DMS153 treated with DMSO at 0.1 percent for 48 hours (cell line): ENCODE measurements around the gene FLT4.

Experiments used
- DNase-seq: peaks from one replicate; lab custom pipeline; 2025; ENCODE audit not compliant: unreplicated experiment; lab: John Stamatoyannopoulos, UW

Gene FLT4

DNA sequence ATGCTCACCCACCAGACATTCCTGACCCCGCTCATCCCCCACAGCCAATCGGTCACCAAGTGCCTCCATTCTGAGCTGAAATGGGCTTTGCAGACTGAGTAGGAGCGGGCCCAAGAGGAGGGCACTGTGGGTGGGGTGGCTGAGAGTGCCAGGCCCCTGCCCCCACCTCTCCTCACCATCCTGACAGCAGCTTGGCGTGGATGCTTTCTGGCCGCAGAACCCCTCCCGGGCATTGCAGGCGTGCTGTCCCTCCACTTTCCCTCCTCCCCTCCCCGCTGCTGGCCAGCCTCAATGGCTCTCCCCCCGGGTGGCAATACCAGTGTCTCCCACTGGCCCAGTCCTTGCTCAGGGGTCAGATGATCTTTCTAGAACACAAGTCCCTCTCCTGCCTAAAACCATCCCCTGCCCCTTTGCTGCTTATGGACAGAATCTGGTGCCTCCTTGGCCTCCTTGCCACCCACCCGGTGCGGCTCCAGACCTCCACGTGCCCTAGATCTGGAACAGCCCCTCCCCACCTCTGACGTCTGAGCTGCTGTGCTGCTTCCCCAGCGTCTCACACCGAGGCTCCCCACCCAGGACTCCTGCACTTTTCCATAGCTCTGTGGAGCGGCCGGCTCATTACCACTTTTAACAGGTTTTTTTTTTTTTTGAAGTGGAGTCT, 6.1 kb downstream of the FLT4 start:
- no peak for DNase-seq

DNA sequence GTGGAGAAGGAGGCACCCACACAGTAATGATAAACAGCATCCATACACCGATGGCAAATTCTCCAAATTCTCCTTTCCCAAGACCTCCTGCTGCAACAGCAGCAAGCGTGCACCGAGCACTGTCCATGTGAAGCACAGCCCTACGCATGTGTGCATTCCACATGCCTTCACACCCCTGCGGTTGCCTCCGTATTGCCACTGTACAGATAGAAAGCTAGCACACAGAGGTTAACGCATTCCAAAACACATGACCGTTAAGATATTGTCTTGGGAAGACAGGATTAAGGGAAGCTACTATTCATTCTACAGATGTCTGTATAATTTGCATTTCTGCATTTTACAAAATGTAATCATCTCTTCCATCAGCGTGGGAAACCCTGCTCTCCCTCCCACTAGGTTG, 6.6 kb downstream of the FLT4 start:
- DNase-seq, result no peak

- no peak for DNase-seq
Observed at GRCh38 chr5:180642181-180642775, 7.1 kb downstream of the FLT4 start.

DNA sequence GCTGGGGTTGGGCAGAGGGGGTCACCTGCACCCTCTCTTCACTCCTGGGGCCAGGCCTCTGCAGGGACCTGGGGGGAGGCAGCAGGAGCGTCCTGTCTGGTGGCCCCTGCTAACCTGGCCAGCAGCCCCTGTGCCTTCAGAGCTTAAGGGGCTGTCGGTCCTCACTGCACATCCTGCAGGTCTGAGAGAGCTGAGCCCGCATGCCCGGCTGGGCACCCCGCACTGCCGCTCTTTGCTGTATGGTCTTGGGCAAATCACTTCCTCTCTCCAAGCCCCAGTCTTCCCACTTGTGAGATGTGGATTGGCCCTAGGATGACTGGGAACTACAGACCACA, 7.9 kb downstream of the FLT4 start:
- DNase-seq, result no peak

GRCh38 chr5:180640861-180641565, 8.4 kb downstream of the FLT4 start:
- DNase-seq, result no peak

DNA sequence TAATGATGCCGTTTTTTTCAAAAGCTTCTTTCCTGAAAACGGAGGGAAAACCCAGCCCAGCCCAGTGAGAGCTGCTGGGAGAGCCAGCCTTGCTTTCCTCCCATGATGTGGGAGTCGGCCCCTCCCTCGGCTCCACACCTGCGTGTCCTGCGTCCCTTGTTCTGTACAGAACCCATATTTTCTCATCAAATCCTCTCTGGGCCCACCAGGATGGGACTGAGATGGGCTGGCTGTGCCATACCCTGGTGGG, 8.9 kb downstream of the FLT4 start:
- no peak for DNase-seq

DNA sequence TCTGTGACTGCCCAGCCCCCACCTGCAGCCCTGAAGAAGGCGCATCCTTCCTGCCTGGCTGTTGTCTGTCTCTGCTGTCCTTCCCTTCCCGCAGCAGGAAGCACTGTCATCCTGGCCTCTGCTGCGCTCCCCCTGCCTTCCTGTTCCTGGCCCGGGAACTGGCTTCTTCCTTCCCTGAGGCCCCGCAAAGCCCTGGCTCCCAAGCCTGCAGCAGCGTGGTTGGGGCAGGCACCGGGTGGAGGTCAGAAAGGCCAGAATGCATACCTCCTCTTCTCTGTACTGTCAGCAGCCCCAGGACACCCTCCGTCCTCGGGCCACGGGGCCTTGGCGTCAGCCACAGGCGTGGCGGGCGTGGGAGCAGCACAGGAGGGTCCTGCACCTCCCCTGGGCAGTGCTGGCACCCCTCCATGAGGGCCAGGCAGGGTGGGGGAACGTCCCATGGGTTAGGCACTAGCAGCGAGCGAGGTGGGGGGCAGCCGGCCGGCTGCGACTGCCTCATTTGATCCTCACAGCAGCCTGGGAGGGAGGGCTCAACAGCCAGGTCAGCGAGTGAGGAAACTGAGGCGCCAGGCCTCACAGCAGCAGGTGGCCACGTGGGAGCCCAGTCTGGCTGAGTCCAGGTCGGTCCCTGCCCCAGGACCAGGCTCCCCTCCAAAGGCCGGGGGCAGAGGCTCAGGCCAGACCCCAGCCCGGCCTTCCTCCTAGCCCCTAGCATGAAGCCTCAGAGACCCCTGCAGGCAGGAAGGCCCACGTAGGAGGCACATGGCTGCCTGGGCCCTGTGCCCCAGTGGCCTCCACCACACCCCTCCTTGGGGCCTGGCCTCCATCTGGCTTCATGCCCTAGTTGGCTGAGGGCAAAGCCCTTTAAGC, 9.4 kb downstream of the FLT4 start:
- DNase-seq, result no peak

- DNase-seq, result no peak
Observed at GRCh38 chr5:180639287-180639686, 10.1 kb downstream of the FLT4 start.

- DNase-seq, result no peak
Observed at GRCh38 chr5:180637962-180638680, 11.3 kb downstream of the FLT4 start.

- no peak for DNase-seq
Observed at GRCh38 chr5:180636403-180637075, 12.9 kb downstream of the FLT4 start.

GRCh38 chr5:180636016-180636402, 13.4 kb downstream of the FLT4 start:
- no peak for DNase-seq

DNA sequence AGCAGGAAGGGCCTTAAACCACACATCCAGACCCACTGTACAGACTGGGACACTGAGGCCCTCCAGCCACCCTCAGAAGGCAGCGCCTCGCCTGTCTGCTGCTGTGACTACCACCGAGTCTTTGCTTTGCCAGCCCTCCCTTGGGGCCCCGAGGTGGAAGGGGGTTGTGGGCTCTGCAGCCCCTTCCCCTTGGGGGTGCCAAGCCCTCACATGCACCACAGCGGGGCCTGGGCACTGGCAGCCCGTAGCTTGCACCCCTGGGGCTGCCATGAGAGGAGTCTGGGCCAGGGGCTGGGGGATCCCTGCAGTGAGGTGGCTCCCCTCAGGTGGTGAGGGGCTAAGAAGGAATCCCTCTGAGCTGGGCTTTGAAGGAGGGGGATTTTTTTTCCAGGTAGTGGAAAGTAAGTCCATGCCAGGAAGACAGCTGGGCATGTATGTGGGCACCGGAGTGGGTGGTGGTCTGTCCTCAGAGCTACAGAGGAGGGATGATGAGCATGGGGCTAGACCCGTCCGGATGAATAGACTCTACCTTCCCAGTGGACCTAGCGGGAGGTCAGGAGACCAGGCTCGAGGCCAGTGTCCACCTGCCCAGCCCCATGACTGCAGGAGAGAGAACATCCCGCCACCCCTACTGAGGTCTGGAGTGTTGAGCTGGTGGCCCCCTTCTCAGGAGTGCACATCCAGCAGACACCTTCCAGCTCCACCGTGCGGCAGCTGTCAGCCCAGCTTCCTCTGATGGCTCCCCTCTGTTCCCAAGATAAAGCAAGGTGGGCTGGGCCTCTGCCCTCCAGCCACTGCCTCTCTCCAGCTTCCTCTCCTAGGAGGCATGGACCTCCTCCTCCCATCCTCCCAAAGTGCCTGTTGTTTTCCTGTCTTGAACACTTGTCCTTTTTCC, 15.9 kb downstream of the FLT4 start:
- no peak for DNase-seq

DNA sequence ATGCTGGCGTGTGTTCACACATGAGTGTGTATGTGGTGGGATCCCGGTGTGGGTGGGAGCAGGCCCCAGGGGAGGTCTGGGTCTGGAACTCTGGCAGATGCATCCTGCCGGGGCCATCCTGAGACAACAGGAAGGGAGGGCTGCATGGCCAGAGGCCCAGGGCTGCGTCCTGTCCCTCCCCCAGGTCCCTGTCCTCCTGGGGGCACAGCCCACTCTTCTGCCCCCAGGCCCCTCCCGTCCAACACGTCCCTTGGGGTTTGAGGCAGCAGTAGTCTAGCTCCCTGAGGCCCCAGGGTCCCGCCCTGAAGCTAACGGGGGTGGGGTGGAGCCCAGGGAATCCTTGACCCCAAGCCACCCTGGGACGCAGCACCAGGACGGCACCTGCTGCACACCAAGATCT, 16.6 kb downstream of the FLT4 start:
- no peak for DNase-seq

DNA sequence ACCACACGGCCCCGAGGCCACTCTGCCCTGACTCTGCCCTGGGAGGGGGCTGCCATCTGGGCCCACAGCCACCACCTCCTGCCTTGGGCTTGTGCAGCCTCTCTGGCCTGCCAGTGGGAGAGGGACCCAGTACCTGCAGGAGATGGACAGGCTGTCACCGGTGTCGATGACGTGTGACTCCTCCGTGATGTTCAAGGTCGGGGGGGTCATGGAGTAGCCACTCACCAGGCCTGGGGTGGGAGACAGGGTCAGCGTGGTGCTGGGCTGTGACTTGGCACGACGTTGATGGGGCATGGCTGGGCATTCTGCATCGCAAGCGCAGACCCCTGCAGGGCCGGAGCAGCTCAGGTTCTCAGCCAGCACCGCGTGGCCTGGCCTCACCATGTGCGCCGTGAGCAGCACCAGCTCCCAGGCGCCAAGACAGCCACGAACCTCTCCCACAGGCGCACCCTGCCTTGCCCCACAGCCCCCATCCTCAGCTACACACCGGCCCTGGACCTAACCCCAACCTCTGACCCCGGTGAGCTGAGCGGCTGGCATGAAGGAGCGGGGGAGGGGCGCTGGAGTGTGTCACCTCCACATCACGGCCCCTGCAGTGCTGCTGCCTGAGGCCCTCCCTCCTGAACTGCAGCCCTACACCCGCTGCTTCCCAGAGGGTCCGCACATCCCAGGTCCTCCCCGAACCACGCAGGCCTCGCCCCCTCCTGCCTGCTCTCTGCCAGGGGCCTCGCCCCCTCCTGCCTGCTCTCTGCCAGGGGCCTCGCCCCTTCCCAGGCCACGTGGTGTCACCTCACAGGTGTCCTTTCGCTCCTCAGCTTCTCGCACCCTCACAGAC, 17.6 kb downstream of the FLT4 start:
- no peak for DNase-seq

DNA sequence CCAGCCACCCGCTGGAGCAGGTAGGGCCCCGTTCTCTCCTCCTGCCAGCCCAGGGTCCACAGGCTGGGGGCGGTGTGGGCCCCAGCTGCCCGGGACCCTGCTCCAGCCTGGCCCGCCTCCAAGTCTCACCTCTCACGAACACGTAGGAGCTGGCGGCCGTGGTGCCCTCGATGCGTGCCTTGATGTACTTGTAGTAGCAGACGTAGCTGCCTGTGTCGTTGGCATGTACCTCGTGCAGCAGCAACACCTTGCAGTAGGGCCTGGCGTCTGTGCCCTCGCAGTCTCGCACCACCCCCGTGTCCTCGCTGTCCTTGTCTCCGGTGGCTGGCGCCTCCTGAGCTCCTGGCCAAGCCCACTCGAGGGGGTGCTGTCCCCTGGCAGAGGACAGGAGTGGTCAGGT, 19.0 kb downstream of the FLT4 start:
- DNase-seq, result no peak

DNA sequence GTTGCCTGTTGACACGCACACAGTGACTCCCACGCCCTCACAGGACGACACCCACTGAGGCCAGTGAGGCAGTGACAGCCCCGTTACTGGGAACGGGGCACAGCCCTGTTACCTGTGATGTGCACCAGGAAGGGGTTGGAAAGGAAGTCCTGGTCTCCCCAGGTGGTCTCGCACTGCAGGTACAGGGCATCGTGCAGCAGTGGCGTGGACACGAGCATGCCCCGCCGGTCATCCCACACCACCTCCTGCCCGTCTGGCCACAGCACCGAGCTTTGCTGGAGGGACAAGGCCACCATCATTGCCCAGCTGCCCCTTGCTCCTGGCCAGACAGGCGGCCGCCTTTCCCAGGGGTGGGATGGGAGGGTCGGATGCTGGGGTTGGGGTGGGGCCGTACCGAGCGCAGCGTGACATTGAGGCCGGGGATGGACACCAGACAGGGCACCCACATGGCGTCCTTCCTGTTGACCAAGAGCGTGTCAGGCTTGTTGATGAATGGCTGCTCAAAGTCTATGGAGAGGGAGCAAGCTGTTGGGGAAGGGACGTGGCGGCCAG, 19.5 kb downstream of the FLT4 start:
- DNase-seq, result no peak

- no peak for DNase-seq
Observed at GRCh38 chr5:180628827-180629750, 20.3 kb downstream of the FLT4 start.

DNA sequence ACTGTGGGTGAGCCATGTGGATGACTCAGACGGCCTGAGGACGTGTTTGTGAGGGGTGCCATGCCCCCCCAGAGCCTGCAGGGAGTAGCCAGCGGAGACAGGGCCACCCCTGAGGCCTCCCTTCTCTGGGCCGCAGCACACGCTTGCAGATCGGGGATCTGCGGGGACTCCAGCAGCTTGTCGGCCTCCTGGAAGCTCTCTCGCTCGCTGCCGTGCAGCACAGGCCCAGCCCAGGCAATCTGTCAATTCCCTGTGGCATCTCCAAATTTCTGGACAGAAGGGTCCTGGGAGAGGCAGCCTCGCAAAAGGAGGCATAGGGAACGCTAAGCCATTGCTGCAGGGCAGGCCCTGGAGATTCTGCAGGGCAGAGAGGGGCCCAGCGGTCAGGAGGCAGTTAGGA, 21.2 kb downstream of the FLT4 start:
- DNase-seq, result no peak
